HG03066 (cell line): ENCODE data around the gene ANKS3.
"Not testable (repeated sequence)": the region's sequence is repeated elsewhere in the genome, so short reads cannot be mapped to it uniquely, and the experiment has no call there.

Source experiments
- ATAC-seq: cut with Tn5 transposase; IDR thresholded peaks from one replicate; pipeline ENCODE4 v1.9.1; 2021; ENCODE audit warnings: low read depth; ENCODE audit not compliant: unreplicated experiment

The ANKS3 gene

DNA sequence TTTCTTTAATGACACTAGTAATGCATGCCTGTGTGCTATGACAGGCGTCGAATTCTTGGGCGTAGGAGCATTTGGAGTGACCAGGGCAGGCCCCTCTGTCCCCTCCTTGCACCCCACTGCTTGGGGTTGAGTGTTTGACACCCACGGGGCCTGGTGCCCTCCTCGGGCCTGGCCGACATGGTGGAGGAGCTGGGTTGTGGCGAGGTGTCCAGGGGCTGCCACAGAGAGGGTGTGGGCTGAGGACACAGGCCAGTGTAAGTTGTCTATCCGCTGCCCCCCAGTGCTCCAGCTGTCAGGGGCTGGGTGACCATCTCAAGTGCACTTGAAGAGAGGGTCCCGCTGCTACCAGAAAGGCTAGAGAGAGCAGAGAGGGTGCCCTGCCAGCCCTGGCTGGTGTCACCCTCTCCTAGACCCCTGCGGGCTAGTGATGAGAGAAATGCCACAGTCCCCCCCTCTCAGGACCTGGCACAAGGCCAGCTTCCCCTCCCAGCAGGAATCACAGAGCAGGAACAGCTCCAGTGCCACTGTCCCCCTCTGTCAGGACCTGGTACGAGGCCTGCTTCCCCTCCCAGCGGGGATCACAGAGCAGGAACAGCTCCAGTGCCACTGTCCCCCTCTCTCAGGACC lies 79.0 kb downstream of the ANKS3 start:
- ATAC-seq, result no peak

DNA sequence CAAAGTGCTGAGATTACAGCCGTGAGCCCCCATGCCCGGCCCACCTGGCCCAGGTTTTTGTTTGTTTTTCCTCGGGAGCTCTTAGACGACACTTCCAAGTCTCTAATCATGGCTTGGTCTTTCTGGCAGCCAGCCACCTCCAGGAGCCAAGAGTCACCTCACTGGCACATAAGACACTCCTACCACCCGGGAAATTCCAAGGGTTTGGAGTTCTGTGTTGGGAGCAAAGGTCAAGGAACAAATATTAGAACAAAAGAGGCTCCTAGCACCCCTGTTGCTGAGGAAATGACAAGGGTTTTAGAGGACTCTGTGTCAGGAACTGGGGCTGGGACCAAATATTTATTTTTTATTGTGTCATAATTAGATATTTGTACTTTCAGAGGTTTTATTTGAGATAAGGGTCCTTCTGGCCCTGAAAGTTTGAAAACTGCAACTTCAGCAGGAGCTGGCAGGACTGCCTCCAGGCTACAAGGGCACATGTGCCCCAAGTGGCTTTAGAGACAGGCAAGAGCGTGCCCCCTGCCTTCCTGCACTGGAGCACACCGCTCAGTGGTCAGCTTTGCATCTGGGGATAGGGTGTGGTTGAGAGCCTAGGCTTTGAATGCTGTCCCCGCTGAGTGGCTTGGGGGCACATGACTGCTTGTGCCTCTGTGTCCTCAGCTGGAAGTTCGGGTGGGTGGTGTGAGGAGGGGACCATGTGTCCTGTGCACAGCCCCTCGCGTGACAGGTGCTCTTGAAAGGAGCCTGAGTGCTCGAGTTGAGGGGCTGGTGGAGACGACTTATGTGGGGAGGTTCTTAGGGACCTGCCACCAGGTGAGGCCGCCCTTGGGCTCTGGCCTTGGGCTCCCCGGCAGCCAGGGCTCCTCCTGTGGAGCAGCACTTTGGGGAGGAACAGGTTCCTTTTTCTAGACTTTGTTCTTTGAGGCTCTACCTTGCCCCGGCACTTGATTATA lies 79.8 kb downstream of the ANKS3 start:
- ATAC-seq, result no peak

DNA sequence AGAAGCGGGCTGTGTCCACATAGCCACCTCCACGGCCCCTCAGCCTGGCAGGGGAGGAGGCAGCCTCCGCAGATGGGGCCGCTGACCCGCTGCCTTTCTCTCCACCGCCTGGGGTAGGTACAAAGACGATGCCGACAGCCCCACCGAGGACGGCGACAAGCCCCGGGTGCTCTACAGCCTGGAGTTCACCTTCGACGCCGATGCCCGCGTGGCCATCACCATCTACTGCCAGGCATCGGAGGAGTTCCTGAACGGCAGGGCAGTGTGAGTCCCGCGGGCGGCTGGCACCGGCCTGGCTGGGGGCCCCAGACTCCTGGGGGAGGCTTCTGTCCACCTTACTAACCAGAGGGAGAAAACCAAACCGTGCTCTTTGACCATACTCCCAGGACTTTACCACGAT lies 81.5 kb downstream of the ANKS3 start:
- ATAC-seq, result no peak

DNA sequence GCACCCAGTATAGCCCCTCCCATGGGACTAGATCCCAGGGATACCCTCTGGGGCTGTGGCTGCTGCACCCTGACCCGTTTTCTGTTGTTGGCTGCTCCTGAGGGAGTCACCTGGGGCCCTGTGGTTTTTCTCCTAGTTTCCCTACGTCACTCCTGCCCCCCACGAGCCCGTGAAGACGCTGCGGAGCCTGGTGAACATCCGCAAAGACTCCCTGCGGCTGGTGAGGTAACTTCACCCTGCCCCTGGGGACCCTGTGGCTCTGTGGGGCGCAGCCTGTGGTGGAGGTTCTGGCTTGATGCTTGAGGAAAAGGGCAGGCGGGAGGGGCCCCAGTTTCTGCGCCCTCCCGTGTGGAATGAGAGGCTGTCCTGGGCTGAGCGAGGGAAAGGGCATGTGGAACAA lies 82.2 kb downstream of the ANKS3 start:
- ATAC-seq, result no peak

DNA sequence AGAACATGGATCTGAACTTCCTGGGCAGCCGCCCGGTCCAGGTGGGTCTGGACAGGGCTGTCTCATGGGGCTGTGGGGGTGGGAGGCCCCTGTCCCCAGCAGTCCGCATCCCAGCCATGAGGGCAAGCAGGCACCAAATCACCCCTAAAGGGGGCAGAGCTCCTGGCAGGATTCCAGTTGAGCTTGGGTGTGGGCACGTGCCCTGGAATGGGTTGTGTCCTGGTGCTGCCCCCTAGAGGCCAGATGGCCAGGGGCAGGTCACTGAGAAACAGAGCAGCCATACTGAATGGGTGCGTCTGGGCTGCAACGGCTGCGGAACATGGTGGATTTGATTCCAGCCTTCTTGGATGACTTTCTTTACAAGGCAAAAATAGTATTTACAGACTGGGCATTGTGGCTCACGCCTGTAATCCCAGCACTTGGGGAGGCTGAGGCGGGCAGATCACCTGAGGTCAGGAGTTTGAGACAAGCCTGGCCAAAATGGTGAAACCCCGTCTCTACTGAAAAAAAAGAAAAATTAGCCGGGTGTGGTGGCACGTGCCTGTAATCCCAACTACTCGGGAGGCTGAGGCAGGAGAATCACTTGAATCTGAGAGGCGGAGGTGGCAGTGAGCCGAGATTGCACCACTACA lies 83.5 kb downstream of the ANKS3 start:
- not testable (repeated sequence) for ATAC-seq

DNA sequence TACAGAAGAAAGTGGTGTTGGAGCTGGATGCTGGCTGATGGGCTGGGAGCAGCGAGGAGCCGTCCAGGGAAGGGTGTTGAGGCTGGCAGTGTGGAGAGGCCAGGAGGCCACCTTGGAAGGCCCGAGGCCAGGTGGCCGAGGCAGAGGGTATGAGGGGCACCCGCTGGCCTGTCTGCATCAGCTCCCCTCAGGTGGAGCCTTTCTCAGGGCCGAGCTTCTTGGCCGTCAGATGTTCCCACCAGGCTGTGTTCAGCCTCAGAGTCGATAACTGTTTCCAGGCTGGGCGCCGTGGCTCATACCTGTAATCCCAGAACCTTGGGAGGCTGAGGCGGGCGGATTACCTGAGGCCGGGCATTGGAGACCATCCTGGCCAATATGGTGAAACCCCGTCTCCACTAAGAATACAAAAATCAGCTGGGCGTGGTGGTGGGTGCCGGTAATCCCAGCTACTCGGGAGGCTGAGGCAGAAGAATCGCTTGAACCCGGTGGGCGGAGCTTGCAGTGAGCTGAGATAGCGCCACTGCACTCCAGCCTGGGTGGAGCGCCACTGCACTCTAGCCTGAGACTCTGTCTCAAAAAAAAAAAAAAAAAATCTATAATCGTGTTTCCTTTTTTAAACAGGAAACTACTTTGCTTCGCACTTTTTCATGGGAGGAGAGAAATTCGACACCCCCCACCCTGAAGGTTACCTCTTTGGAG lies 84.2 kb downstream of the ANKS3 start:
- no peak for ATAC-seq

DNA sequence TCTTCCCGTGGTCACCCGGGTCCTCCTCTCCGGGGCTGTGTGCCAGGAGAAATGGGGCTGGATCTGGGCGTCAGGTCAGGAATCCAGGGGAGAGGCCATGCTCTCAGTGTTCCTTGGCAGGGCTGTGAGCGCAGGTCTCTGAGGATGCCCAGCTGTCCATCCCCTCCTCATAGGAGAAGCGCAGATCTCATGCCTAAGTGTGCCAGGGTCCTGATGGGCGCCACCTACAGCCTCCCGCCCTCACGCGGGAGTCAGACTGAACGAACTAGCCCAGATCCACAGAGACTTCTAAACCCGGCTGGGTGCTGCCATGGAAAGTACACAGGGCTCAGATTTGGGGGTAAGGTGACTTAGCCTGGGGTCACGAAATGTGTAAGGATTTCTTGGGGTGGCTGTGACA lies 85.2 kb downstream of the ANKS3 start:
- no peak for ATAC-seq

DNA sequence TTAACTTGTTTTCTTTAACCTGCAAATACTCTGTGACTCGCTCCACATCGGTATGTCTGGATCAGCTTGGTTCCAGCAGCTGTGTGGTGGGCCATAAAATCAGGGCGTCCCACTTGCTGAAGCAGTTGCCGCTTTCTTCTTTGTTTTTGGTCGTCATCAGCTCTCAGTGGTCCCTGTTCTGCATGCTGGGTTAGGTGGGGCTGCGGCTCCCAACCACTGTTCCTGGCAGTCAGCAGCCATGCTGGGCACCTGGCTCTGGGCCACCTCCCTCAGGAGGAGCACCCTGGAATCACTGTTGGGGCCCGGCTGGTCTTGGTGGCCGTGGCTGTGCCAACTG lies 86.5 kb downstream of the ANKS3 start:
- no peak for ATAC-seq

DNA sequence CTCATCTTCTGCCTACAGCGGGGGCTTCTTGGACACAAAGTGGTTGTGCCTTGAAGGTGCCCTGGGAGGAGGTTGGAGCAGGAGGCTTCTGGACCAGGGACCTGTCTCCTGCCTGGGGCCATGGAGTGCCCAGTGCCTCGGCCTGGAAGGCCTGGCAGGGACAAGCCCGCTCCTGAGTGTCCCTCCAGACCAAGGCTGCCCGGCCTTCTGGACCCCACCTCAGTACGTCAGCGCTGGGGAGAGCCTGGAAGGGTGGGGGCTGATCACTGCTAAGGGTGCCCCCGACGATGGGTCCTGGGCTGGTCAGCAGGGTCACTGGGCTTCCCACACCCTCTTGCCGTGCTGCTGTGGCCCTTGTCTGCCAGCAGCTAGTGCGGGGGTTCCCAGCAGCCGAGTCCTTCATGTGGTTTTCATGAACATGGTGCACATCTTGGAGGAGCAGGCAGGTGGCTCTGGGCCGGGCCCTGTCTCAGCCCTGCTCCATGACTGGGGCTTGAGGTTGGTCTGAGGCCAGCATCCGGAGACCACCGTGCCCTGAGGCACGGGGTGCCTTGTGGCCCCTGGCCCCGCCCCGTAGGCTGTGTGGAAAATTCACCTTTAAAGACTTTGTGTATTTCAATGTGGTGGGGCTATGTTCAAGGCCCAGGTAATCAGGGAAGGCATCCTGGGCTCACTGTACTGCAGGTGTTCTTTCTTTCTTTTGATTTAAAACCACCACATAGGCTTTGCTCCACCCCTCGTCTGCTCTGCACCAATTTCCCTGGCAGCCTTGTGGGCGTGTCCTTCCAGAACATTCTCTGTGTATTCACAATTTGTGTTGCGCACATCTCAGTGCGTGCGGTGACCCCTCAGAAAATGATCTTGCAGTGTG lies 87.1 kb downstream of the ANKS3 start:
- ATAC-seq, result no peak
